Measurements from ENCODE around the gene NMD3. TPM values are rescaled to one million over a fixed set of nuclear protein-coding genes. Genes with fewer than 3 reads are reported as not detected.

NMD3 gene
- total and polyA plus RNA-seq, 2 of the 13 experiments (the other 11 are each of a cell fraction or from before 2014, with no cell fraction given): 44.2 to 55.2 TPM

- peaks cover 7 to 62% of the 10 kb centered on the region in 2 experiments for H3K36me3 ChIP-seq (replicated peaks in 1 of 2; ENCODE audit: control insufficient read depth in 1 of 2, insufficient read depth in 2 of 2, low read length in 2 of 2)
- POLR2A ChIA-PET: interaction anchor here (2.3 kb wide), 1 partner anchor 11 kb away, joined by 6 read pairs; the partner anchor contains the start of gene NMD3
- H3K27ac ChIP-seq (ENCODE audit: extremely low read length, insufficient read depth, low read length): no peak overlapping the region
- CTCF ChIA-PET (ENCODE audit: low intra/inter-chr PET ratio, low total read pairs): no interaction called here
- H3K4me1 ChIP-seq (ENCODE audit: insufficient read depth, low read length): peaks cover 11% of the 10 kb centered on the region; the same call in 1 of the 2 replicates
- no peak overlapping the region for H3K4me2 ChIP-seq (ENCODE audit: low read depth, low read length)
- H4K20me1 ChIP-seq (ENCODE audit: insufficient read depth, low read length): no peaks in the 10 kb centered on the region
- FAIRE-seq (no peak), ATAC-seq (no peak; the same call in 2 of the 3 replicates), DNase-seq (ENCODE audit: low spot score) (no peak)
- no peak overlapping the region for H3K9ac ChIP-seq (ENCODE audit: insufficient read depth, low read depth, low read length)
- 98% methylated on average over 2 of the region's 2 CpGs for WGBS (ENCODE audit: low lambda C conversion rate)
- no peak overlapping the region for H3K4me3 ChIP-seq (replicated peaks in 1 of 3; ENCODE audit: insufficient read depth in 1 of 3, low read depth in 2 of 3, low read length in 3 of 3)
- in situ Hi-C loops (cut with HindIII; ENCODE audit: extremely low pct_ligation_motif_present, low pct_unique_long_range_greater_than_20kb) (no loop called here), intact Hi-C loops (cut with micrococcal nuclease; ENCODE audit: unreplicated experiment) (no loop called here)
- TF ChIP-seq ZNF143 (CRISPR knock-in tag; IDR thresholded peaks at IDR 0.05) (no peak), POGZ (CRISPR knock-in tag; IDR thresholded peaks at IDR 0.05) (no peak), NR2F2 (IDR thresholded peaks at IDR 0.05; ENCODE audit: borderline replicate concordance, low read depth) (no peak), ZKSCAN8 (CRISPR knock-in tag; IDR thresholded peaks at IDR 0.05; ENCODE audit: borderline replicate concordance) (no peak), ZNF224 (CRISPR knock-in tag; IDR thresholded peaks at IDR 0.05) (no peak)
- TF ChIP-seq, protein P1, sequence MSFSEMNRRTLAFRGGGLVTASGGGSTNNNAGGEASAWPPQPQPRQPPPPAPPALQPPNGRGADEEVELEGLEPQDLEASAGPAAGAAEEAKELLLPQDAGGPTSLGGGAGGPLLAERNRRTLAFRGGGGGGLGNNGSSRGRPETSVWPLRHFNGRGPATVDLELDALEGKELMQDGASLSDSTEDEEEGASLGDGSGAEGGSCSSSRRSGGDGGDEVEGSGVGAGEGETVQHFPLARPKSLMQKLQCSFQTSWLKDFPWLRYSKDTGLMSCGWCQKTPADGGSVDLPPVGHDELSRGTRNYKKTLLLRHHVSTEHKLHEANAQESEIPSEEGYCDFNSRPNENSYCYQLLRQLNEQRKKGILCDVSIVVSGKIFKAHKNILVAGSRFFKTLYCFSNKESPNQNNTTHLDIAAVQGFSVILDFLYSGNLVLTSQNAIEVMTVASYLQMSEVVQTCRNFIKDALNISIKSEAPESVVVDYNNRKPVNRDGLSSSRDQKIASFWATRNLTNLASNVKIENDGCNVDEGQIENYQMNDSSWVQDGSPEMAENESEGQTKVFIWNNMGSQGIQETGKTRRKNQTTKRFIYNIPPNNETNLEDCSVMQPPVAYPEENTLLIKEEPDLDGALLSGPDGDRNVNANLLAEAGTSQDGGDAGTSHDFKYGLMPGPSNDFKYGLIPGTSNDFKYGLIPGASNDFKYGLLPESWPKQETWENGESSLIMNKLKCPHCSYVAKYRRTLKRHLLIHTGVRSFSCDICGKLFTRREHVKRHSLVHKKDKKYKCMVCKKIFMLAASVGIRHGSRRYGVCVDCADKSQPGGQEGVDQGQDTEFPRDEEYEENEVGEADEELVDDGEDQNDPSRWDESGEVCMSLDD (CRISPR knock-in tag; IDR thresholded peaks at IDR 0.05; ENCODE audit: borderline replicate concordance): no peak
- TF ChIP-seq, protein P2, sequence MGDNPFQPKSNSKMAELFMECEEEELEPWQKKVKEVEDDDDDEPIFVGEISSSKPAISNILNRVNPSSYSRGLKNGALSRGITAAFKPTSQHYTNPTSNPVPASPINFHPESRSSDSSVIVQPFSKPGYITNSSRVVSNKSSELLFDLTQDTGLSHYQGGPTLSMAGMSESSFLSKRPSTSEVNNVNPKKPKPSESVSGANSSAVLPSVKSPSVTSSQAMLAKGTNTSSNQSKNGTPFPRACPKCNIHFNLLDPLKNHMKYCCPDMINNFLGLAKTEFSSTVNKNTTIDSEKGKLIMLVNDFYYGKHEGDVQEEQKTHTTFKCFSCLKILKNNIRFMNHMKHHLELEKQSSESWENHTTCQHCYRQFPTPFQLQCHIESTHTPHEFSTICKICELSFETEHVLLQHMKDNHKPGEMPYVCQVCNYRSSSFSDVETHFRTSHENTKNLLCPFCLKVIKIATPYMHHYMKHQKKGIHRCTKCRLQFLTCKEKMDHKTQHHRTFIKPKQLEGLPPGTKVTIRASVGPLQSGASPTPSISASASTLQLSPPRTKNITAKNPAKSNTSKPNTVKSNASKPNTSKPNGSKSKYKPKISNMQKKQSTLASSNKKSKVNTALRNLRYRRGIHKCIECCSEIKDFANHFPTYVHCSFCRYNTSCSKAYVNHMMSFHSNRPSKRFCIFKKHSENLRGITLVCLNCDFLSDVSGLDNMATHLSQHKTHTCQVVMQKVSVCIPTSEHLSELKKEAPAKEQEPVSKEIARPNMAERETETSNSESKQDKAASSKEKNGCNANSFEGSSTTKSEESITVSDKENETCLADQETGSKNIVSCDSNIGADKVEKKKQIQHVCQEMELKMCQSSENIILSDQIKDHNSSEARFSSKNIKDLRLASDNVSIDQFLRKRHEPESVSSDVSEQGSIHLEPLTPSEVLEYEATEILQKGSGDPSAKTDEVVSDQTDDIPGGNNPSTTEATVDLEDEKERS (CRISPR knock-in tag; IDR thresholded peaks at IDR 0.05): no peak
- TF ChIP-seq, protein P3, sequence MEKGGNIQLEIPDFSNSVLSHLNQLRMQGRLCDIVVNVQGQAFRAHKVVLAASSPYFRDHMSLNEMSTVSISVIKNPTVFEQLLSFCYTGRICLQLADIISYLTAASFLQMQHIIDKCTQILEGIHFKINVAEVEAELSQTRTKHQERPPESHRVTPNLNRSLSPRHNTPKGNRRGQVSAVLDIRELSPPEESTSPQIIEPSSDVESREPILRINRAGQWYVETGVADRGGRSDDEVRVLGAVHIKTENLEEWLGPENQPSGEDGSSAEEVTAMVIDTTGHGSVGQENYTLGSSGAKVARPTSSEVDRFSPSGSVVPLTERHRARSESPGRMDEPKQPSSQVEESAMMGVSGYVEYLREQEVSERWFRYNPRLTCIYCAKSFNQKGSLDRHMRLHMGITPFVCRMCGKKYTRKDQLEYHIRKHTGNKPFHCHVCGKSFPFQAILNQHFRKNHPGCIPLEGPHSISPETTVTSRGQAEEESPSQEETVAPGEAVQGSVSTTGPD (CRISPR knock-in tag; IDR thresholded peaks at IDR 0.05): no peak
- H3K9me3 ChIP-seq (ENCODE audit: low read length): no peaks in the 10 kb centered on the region
- H2AFZ ChIP-seq (ENCODE audit: low read length): no peak overlapping the region
- H3K27me3 ChIP-seq (ENCODE audit: control insufficient read depth in 1 of 2, insufficient read depth in 2 of 2, low read length in 2 of 2): no peaks in the 10 kb centered on the region
- no TSS peak for BruUV-seq (replicated peaks)
- H3K79me2 ChIP-seq (ENCODE audit: insufficient read depth, low read length): peaks cover 20% of the 10 kb centered on the region
Observed at GRCh38 chr3:161231861-161232260, 10.8 kb downstream of the NMD3 start.
